ENCODE data around the gene PINLYP. TPM values are rescaled to one million over a fixed set of nuclear protein-coding genes. Genes with fewer than 3 reads are reported as not detected.

The PINLYP gene
- total and polyA plus RNA-seq, 2 donors (not counting 3 experiments of a cell fraction or from before 2014, with no cell fraction given) = 5.5 TPM

DNA sequence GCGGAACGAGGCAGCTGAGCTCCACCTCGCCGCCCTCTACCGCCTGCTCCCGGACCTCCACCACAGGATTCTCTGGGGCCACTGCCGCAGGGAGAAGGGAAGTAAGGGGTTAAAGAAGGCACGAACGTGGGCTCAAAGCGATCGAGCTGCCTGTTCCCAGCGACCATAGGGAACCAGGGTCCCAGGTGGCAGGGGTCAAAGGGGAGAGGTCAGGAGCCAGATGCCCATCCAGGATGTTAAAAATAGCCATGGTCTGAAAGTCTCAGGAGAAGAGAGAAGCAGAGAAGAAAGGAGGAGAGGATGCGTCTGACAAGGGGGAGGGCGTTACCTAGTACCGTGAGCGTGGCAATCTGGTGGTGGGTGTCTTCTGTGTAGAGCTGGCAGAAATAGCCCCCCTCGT lies 51.2 kb downstream of the PINLYP start:
- dilution Hi-C loops (cut with MboI; ENCODE audit: extremely low pct_ligation_motif_present, low sequenced_read_pairs) = no loop called here
- H3K4me1 ChIP-seq (ENCODE audit: control insufficient read depth, extremely low read depth, insufficient read depth, low read length) = no peaks in the 10 kb centered on the region
- no peaks in the 10 kb centered on the region for H4K20me1 ChIP-seq (replicated peaks; ENCODE audit: control insufficient read depth, extremely low read depth, insufficient read depth, low read length)
- H2AFZ ChIP-seq (ENCODE audit: low read depth, low read length) = no peak overlapping the region
- no peak overlapping the region for H3K9ac ChIP-seq (replicated peaks; ENCODE audit: extremely low read depth, insufficient read depth, low read length)
- no peaks in the 10 kb centered on the region for H3K27me3 ChIP-seq (ENCODE audit: control insufficient read depth in 2 of 2, insufficient read depth in 2 of 2, low read length in 2 of 2)
- H3K9me1 ChIP-seq (replicated peaks; ENCODE audit: control insufficient read depth, extremely low read depth, insufficient read depth, low read length) = no peaks in the 10 kb centered on the region
- FAIRE-seq = no peak
- no peak overlapping the region for H3K4me3 ChIP-seq (replicated peaks in 1 of 3; ENCODE audit: insufficient read depth in 1 of 3, low read depth in 1 of 3, low read length in 3 of 3)
- CTCF ChIA-PET = interaction anchor here (0.6 kb wide), 1 partner anchor 10 kb away, joined by 3 read pairs; no protein-coding TSS in a partner anchor
- no peaks in the 10 kb centered on the region for H3K9me3 ChIP-seq (replicated peaks; ENCODE audit: control insufficient read depth, insufficient read depth, low read length)
- DNase-seq (ENCODE audit: low read depth, low spot score) = no peak
- TF ChIP-seq EZH2 (IDR thresholded peaks at IDR 0.05; ENCODE audit: borderline replicate concordance, low read depth, low read length, severe bottlenecking) = no peak
- TF ChIP-seq, protein P1, sequence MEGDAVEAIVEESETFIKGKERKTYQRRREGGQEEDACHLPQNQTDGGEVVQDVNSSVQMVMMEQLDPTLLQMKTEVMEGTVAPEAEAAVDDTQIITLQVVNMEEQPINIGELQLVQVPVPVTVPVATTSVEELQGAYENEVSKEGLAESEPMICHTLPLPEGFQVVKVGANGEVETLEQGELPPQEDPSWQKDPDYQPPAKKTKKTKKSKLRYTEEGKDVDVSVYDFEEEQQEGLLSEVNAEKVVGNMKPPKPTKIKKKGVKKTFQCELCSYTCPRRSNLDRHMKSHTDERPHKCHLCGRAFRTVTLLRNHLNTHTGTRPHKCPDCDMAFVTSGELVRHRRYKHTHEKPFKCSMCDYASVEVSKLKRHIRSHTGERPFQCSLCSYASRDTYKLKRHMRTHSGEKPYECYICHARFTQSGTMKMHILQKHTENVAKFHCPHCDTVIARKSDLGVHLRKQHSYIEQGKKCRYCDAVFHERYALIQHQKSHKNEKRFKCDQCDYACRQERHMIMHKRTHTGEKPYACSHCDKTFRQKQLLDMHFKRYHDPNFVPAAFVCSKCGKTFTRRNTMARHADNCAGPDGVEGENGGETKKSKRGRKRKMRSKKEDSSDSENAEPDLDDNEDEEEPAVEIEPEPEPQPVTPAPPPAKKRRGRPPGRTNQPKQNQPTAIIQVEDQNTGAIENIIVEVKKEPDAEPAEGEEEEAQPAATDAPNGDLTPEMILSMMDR (IDR thresholded peaks at IDR 0.05; ENCODE audit: extremely low read depth in 1 of 2, insufficient read depth in 1 of 2, low read depth in 1 of 2, low read length in 2 of 2) = no peak
- no peak for TF ChIP-seq JUN (IDR thresholded peaks at IDR 0.05; ENCODE audit: borderline replicate concordance, insufficient read depth, insufficient read length, low read depth)
- no peak for TF ChIP-seq MAX (IDR thresholded peaks at IDR 0.05; ENCODE audit: insufficient read depth, insufficient read length)
- no peak for TF ChIP-seq POLR2A (IDR thresholded peaks at IDR 0.05; ENCODE audit: low read depth, low read length)
- no peak for TF ChIP-seq FOS (IDR thresholded peaks at IDR 0.05; ENCODE audit: borderline replicate concordance, insufficient read depth, low read length)
- TF ChIP-seq GATA2 (IDR thresholded peaks at IDR 0.05; ENCODE audit: insufficient read depth, insufficient read length, low read depth, low read length) = no peak
- TF ChIP-seq POLR2AphosphoS5 (IDR thresholded peaks at IDR 0.05; ENCODE audit: insufficient read depth, low read depth, low read length) = no peak
- no peak for TF ChIP-seq MYC (IDR thresholded peaks at IDR 0.05; ENCODE audit: low read depth, low read length)
- H3K79me2 ChIP-seq (ENCODE audit: control insufficient read depth, insufficient read depth, low read length) = no peaks in the 10 kb centered on the region
- no TSS peak for BruUV-seq (replicated peaks)
- no peak overlapping the region for H3K4me2 ChIP-seq (ENCODE audit: insufficient read depth, low read length)
- POLR2A ChIA-PET = no interaction called here
- H3K27ac ChIP-seq (ENCODE audit: insufficient read depth, low read depth, low read length) = no peak overlapping the region
- no peaks in the 10 kb centered on the region for H3K36me3 ChIP-seq (ENCODE audit: control insufficient read depth in 2 of 2, extremely low read depth in 1 of 2, insufficient read depth in 2 of 2, low read length in 2 of 2)
- intact Hi-C loops (cut with micrococcal nuclease) = no loop called here

Data from endothelial cell of umbilical vein (primary cell).